GM04504 (cell line): ENCODE results near the gene ADARB1.

Experiments used
- DNase-seq: peaks from one replicate; pipeline ENCODE4 v3.0.0-alpha.2; 2012; ENCODE audit warnings: low read depth

The ADARB1 gene

DNA sequence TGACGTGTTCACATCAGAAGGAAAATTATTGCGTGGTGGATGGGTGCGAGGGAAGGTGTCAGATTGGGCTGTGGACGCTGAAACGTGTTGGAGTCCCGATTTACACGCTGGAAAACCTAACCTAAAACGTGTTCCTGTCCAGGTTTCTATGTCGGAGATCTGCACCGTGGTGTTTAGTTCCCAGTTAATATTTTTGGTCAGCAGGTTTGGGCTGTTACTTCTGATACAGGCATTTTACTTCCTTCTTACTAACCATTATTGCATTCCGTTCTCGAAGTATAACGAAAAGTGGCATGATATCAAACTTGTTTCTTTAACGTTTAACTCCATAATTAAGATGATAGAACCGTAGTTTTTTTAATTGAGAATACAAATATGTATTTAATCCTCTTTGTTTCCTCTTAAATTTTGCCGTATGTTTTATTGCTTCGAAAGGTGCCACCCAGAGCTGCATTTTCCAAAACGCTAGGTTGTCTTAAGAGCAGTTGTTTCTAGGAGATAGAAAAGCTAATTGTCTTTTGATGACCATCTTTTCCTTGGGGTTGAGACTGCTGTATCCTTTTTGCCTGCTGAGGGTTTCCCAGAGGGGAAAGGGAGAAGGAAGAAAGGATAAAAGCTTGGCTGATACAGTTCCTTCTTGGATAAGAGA lies 1.3 kb downstream of the ADARB1 start:
- DNase-seq: no peak

DNA sequence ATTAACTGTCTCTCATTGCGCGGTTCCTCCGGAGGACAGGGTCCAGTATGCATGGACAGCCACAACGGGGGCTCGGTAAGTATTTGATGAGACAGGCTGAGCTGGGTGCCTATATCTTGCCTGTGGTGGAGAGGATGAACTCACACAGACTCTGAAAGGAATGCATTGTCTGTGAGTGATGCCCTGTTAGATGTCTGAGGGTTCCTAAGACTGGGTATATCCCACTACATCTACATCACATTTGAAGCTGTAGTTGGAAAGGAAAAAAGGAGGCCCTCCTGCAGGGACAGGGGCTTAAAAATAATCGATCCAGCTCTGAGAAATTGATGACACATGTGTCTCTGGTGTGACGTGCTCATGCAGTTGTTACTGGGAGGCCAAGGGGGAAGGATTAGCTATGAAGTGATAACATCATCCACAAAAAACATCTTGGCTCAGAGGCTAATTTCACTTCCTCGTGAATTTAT lies 1.9 kb downstream of the ADARB1 start:
- no peak for DNase-seq

DNA sequence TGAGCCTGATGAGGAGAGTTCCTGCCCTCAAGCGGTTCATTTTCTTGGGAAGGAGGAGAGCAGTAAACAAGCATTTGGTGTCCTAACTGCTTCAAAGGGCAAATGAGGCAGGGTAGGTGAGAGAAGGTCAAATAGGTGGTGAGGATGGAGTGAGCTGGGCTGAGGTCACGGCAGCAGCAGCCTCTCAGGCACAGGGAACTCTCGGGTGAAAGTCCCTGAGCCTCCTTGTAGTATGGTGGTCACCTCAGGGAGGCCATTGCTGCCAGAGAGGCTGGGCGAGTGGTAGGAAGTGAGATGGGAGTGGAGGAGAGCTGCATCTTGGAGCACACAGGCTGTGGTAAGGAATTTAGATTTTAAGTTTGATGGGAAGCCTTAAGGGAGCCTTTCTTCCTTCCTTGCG lies 4.0 kb downstream of the ADARB1 start:
- no peak for DNase-seq

DNA sequence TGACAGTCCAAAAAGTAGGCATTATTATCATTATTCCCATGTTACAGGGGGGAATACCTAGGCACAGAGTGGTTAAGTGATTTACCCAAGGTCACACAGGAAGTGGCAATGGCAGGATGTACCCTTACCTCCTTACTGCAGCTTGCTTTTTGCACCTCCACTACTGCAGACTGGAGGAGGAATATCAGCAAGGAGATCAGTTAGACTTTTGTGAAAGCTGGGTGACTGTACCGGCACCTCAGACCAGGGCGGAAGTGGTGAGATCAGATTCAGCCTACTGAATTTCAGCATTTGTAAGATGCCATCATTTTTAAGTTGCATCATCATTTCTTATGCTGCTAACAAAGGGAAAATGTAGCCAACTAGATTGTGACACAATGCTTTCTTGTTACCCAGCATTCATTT lies 4.5 kb downstream of the ADARB1 start:
- peak; percentile 48 for DNase-seq

GRCh38 chr21:45079351-45079750 lies 5.0 kb downstream of the ADARB1 start:
- no peak for DNase-seq

DNA sequence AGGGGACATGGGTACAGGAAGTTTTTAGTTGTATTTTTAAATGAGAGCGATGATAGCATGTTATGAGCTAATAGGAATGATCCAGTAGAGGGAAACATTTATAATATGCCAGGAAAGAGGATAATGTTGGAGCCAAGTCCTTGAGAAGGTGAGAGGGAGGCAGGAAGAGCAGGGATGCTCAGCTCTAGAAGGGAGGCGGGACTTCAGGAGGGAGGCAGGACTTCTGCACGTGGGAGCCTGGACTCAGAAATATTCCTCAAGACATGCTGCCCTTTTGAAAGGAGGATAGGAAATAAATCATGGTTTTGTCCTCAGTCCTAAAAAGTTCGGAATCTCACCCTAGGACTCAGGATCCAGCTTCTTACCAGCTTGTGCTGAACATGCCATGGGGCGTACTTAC lies 5.9 kb downstream of the ADARB1 start:
- no peak for DNase-seq

GRCh38 chr21:45080639-45081414 lies 6.4 kb downstream of the ADARB1 start:
- DNase-seq: no peak

- DNase-seq: no peak
Measured at GRCh38 chr21:45081636-45082035, 7.3 kb downstream of the ADARB1 start.

- no peak for DNase-seq
Measured at GRCh38 chr21:45082736-45083135, 8.4 kb downstream of the ADARB1 start.

GRCh38 chr21:45084121-45084520 lies 9.7 kb downstream of the ADARB1 start:
- DNase-seq: no peak

GRCh38 chr21:45084881-45085536 lies 10.6 kb downstream of the ADARB1 start:
- DNase-seq: no peak

- DNase-seq: no peak
Measured at GRCh38 chr21:45085700-45086099, 11.3 kb downstream of the ADARB1 start.

DNA sequence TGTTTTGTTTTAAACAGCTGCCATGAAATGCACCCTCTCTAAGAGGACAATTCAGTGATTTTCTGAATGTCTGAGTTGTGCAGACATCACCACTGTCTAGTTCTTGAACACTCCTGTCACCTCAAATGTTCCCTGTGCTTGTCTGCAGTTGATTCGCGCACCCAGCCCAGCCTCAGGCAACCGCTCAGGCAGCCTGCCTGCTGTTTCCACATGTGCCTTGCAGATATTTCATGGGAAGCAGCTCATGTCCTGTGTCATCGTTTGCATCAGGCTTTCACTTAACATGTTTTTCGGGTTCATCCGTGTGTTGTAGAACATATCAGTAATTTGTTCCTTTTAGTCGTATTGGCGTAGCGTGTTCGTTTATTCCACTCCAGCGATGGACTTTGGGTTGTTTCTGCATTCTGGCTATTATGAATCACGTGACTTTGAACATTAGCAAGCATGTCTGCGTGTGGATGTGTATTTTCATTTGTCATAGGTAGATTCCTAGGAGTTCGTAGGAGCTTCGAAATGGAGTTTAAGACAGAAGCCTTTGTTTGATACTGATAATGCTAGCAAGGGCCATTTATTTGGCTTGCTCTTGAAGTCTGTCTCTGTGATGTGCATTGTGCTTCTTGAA lies 12.1 kb downstream of the ADARB1 start:
- DNase-seq: no peak

DNA sequence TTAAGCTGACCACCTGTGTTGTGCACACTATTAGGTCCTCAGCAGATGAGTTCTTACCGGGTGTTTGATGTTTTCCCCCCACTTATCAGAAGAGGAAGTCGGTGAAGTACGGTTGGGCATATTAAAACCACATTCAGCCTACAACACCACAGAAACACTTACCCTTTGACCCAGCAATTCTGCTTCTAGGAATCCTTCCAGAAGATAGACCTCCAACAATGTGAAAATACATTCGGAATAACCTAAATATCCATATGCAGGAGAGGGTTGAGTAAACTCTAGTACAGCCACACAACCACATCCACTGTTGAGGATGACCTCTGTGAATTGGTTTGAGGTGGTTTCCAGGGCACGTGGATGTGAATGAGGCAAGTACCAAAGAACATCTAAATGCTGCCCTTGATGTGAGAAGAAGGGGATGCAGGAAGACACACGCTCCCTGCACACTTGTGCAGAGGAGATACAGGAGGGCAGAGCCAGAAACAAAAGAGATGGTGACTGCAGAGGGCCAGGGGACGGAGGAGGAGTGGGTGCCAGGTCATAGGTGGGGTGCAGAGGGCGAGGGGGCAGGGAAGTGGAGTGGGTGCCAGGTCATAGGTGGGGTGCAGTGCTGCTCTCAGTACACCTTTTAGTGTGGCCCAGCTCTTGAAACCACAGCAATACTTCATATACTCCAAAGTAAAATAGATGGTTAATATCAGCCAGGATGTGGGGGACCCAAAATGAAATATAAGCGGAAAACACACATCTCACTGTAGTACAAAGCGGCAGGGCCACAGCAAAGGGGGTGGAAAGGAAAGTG lies 12.8 kb downstream of the ADARB1 start:
- no peak for DNase-seq

DNA sequence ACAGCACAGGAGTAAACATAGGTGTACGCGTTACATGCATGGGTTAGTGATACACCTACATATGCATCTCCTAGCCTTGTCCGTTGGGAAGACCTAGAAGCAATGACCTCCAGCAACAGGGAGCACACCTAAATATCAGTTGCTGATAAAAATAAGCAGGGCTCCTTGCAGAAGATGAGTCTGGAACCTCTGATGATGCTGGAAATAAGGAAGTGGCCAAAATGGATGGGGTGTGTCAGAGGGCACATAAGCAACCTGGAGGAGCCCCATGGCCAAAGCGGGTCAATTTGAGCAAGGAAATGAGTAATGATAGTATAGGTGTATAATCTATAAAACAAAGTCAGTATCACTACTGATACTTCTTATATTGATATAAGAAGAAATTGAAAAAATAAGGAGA lies 13.7 kb downstream of the ADARB1 start:
- DNase-seq: no peak

- DNase-seq: no peak
Measured at GRCh38 chr21:45088729-45089128, 14.3 kb downstream of the ADARB1 start.

GRCh38 chr21:45089964-45090363 lies 15.6 kb downstream of the ADARB1 start:
- no peak for DNase-seq

DNA sequence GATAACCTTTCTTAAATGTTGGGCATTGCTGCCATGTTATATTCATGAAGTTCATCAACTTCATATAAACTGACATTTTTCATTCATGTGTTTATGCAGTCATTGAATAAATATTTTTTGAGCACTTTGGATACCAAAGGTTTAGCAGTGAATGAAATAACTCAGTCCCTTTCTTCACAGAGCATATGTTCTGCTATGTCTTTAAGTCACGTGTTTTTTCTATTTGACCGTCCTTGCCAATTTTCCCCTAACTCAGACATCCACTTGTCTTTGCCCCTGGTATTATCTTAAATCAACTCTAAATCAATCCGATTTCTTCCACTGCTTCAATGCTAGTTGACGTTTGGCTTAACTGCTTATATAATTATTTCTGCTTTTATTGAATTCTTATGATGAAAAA lies 16.6 kb downstream of the ADARB1 start:
- DNase-seq: no peak

GRCh38 chr21:45091550-45092322 lies 17.4 kb downstream of the ADARB1 start:
- DNase-seq: no peak

DNA sequence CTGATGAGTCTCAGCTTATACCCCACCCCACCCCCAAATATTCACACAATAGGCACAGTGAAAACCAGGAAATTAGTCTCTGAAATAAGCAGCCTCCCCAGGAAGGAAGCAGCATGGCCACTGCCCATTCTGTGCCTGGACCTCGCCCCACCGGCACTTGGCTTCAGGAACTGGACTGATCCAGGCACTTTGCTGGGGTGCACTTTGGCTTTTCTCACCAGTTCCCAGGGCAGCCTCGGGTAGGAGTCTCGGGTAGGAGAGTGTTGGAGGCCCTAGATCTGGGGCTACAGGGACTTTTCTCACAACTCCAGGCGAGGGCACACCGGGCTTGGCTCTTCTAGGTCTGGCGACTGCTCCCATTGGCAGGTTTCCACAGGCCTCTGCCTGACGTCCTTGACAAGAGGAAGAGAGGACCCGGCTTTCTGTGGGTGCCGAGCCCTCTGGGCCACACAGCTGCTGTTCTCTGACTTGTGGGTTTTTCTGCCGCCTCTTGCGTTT lies 18.7 kb downstream of the ADARB1 start:
- no peak for DNase-seq

DNA sequence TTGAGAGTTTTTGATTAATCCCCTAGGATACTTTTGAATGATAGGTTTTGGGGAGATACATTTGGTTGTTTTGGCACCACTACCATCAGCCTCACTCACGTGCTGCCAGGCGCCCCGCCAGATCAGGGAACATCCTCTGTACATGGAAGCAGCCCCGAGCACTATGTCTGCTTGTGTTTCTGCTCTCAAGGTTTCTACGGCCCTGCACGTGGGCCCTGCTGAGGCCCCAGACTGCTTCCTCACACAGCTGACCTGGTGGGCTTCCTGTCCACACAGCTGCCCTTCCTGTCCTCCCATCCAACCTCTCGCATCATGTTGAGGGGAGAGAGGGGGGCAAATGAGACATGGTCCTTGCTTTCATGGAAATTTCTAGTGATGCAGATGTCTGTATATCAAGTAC lies 20.0 kb downstream of the ADARB1 start:
- no peak for DNase-seq
